Fibroblast of skin of back (primary cell): ENCODE data around the gene MAP3K2.

Experiments
- DNase-seq: peaks from one replicate; pipeline ENCODE4 v3.0.0-alpha.2; 2013

The MAP3K2 gene

DNA sequence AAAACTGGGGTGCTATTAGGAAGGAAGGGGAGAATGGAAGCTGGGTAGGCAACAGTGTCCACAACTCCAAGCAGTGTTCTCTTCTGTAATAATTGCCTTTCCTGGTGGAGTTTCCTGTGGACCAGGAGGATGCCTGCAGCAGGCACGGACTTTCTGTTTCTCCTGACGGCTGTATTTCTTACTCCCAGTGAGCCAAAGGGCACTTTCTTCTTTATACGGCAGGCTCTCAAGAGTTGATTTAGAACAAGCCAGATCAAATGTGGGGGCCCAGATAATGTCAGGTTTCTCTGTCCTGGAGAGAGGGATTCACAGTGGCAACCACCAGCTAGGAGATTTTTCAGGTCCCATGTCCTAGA, 17.5 kb upstream of the MAP3K2 start:
- no peak for DNase-seq

DNA sequence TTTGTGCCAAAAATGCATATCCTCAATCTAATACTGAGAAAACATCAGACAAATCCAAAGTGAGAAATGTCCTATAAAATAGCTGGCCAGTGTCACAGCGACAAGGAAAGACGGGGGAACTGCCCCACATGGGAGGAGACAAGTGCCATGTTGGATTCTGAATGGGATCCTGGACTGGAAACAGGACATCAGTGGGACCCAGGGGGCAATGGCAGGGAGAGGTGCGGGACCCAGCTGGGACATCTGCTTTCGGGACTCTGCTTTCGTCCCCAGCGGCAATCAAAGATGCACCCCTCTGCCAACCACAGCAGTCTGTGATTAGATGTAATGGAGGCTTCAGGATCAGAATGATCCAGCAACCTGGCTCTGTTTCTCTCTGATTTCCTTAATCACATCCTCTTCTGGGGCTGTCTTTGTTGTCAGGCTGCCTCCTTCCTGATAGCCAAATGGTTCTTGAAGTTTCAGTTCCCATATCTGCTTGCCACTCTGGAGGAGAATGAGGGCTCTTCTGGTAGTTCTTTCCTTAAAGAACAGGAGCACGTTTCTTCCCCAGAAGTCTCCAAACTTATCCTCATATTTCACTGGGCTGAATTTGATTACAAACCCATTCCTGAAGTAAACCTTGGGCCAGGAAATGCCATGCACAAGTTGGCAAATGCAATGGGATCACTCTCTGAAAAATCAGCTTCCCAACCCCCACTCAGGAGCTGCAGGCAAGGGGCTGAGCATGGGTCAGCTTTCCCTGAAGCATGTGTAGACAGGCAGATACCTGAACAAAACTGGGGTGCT, 16.9 kb upstream of the MAP3K2 start:
- no peak for DNase-seq

DNA sequence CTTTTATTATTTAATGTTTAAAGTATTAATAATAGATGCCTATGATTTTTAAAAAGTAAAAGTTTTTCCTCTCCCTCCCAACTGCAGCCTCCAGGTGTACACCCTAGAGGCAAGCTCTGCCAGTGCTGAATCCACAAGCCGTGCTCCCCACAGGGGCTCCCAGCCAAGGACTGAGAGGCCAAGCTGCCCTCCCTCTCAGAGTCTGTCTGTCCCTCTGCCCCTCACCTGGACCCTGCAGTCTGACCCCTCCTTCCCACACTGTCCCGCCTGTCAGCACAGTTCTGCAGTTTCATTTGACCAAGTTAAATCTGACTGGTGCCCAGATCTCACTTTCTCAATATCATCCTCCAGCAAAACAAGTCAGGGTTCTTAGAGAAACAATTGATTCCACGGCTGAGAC, 15.7 kb upstream of the MAP3K2 start:
- DNase-seq, result no peak

DNA sequence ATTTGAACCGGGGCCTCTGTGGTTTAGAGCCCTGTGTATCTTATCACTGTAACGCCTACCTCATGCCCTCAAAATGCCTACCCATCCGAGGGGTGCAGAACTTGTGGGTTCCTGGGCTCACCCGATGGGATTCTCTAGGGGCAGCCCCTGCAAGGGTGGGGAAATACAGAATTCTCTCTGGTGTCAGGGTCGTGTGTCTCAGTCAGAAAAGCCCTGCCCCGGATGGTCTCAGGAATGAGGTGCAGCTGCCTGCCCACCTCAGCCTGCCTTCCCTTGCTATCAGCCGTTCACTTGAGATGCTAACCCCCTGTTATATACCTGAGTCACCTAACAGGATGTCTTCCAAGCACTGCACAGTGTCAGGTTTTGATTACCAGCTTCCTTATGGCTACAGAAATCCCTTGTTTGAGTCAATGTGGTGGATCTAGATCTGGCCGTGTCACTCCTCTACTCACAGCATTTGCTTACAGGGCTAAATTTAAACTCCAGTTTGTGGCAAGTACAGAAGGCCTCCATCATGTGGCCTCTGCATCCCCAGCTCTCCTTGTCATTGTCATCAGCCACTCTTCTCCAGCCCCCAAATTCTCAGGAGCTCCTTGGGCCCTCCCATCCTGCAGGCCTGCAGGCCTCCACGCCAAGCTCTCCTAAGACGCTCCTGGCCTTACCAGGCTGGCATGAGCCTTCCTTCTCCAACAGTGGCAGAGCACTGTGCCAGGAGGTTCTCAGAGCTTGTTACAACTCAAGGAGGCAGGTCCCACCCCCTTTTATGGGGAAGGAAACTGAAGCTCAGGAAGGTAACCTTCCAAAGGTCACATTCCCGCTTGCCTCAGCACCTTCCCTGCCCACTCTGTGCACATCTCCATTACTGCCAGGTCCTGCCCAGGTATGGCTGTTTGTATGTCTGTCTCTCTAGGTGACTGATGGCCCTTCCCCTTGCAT, 14.3 kb upstream of the MAP3K2 start:
- no peak for DNase-seq

DNA sequence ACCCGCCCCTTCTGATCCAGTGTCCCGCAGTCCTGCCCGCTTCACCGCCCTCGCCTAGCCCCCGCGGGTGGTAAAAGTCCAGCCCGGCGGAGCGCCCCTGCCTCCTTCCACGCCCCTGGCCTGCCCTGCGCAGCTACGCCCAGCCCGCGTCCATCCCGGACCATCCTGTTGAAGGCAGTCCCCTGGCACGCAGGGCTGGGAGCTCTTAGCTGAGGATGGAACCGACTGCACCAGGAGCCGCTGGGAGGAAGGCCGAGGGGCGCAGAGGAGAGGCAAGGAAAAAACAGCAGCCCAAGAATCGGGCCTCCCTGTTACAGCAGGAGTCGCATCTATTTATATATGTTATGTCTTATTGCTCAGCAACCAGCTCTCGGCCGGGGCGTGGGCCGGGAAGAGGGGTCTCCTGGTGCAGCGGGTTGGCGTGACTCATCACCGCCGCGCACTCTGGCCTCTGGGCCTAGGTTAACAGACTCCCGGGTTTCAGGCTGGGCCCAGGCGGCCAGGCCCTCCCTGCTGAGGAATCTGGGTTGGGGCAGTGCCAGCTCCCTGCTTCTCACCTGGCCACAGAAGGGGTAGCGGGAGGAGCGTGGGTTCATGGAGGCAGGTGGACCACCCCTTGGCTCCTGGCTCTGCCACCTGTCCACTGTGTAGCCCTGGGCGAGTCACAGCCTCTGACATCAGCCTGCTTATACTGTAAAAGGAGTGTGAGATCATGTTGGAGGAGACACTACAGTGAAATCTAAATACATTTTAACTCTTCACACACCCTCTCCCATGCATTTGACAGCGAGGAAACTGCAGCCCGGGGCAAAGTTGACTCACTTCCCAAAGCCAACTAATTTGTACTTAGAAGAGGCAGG, 13.4 kb upstream of the MAP3K2 start:
- peak; percentile 62 for DNase-seq

DNA sequence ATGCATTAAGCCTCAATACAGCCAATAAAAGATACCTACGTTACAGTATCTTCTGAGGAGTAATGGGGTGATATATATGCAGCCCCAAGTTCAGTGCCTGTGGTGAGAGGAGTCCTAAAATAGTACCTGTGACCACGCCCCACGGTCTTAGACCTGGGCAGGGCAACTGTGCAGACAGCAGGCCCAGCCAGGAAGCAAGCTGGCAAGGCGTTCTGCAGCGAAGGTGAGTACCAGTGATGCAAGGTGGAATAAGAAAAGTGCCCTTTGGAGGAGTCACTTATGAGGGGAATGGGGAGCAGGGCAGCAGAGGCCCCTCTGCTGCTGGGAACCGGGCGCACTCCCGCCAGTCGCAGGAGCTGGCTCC, 12.7 kb upstream of the MAP3K2 start:
- no peak for DNase-seq

DNA sequence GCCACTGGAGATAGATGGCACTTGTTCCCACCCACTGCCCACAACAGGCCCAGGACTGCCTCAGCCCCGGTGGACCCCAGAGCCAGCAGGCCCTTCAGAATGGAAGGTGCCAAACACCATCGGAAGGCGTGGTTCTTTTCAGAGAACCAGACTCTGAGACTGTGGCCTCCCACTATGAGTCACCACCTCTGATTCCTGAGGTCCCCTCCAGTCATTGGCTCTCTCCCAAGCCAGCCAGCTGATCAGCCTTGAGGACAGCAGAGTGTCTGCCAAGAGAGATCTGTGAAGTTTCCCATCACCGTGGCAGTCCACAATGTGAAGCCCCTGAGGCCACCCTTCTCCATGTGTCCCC, 10.4 kb upstream of the MAP3K2 start:
- peak; percentile 97 for DNase-seq

DNA sequence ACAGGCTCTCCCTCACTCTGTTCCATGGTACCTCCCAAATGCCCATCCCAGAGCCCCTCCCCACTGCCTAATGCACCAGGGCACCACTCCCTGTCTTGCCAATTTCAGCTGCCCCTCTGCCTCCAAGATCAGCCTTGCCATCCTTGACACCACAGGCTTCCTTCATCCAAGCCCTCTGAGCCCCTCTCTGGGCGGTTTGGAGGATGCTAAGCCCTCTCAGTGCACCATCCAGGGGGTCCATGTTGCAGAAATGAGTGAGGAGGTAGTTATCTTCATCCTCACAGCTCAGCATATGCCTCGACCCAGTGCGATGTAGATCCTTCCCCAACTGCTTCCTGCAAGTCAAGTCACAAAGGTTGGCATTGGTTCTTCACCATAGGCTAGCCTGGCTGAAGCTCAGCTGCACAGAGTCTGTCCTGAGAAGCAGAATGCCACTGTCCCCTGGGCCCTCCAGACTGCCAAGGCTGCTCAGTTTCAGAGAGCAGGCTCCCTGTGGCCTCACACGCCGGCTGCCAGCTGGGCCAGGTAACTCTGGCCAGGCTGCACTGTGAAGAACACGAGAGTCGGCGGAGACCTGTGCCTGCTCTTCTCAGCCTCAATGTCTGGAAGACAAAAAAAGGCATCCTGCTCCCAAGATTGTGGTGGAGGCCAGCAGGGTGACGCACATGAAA, 9.9 kb upstream of the MAP3K2 start:
- DNase-seq, result no peak

DNA sequence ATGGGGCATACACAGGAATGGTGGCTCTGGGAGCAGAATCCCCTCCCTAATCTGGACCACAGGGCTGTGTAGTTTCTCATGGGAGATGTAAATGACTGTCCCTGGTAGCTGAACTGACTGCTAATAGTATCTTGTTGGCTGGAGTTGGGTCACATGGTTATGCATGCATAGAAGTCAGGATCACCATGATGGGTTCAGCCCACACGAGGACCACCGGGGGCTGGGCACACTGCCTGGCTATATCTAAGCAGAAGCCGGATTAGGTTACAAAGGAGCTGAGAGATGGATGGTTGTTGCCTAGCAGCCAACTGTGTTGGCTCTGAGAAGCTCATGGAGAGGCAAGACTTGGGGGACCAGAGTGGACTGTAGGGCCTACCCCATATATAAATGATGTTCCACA, 6.7 kb upstream of the MAP3K2 start:
- no peak for DNase-seq

DNA sequence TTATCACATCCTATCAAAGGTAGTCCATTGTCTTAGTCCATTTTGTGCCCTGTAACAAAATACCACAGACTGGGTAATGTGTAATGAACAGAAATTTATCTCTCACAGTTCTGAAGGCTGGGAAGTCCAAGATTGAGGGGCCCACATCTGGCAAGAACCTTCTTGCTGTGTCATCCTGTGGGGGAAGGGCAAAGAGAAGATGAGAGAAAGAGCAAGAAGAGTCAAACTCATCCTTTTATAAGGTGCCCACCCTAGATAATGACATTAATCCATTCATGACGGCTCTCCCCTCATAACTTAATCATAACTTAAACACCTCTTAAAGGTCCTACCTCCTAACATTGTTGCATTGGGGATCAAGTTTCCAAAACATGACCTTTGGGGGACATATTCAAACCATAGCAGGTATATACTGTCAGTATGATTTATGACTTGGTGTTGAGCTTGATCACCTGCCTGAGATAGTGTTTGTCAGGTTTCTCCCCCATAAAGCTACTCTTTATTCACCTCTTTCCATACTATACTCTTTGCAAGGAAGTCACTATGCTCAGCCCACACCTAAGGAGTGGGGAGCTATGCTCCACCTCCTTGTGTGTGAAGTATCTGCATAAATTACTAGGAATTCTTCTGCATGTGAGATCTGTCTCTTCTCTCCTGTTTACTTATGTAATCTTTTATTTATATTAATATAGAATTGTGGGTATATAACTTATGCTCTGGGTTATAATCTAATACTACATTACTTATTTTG, 5.2 kb upstream of the MAP3K2 start:
- DNase-seq, result no peak

DNA sequence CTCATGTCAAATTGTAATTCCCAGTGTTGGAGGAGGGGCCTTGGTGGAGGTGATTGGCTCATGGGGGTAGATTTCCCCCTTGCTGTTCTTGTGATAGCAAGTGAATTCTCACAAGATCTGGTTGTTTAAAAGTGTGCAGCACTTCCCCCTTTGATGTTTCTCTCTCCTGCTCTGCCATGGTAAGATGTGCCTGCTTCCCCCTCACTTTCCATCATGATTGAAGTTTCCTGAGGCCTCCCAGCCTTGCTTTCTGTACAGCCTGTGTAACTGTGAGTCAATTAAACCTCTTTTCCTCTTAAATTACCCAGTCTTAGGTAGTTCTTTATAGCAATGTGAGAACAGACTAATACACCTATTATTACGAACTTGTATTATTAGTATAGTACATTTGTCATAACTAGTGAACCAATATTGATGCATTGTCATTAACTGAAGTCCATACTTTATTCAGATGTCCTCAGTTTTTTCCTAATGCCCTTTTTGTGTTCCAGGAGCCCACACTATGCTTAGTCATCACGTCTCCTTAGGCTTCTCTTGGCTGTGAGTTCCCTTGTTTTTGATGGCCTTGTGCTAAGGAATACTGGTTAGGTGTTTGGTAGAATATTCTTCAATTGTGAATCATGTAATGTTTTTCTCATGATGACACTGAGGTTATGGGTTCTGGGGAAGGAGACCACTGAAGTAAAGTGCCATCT, 4.5 kb upstream of the MAP3K2 start:
- DNase-seq, result no peak

DNA sequence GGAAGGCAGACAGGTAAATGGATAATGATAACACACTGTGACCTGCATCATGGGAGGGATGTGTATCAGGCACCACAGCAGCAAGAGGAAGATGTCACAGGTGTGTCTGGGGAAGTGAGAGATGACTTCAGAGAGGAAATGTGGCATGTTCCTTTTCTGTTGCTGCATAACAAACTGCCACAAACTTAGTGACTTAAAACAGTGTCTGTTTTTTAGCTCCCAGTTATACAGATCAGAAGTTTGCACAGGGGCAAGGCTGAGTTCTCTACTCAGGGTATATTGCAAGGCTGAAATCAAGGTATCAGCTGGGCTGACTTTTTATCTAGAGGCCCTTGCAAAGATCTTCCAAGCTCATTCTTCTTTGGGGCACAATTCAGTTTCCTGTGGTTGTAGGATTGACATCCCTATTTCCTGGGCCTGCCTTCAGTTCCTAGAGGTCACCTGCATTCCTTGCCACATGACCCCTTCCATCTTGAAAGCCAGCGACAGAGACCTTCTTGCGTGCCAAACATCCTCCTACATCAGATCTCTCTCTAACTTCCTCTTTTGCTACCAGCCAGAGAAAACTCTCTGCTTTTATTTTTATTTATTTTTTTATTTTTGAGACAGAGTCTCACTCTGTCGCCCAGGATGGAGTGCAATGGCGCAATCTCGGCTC, 2.1 kb upstream of the MAP3K2 start:
- no peak for DNase-seq

DNA sequence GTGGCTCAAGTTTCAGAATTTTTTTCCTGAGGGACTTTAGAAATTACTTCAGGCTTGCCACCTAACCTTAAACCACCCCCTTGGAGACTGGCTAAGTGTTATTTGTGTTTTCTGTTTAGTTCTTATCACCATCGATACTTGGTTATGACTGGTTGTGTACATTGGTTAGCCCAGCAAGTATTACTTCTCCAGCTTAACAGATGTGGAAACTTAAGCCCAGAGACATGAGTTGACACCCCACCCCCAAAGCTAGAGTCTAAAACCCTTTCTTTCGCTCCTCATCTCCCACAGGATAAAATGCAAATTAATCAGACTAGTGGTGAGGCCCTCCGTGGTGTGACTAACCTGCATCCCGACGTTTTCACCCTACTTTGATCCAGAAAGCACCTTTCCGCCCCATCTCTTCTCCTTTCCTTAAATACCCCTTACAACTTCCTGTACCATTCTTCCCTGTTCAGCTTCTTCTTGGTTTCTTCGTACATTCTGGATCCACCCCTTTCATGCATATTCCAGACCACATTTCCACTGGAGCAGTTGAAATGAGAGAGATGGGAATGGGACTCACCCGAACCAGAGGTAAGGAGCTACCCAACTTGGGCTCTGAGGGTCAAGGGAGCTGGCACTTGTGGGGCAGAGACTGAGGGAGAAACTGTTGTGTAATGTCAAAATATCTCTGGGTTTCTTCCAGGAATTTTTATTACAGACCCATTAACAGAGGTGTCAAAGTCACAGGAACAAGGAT, 819 bp upstream of the MAP3K2 start:
- no peak for DNase-seq

DNA sequence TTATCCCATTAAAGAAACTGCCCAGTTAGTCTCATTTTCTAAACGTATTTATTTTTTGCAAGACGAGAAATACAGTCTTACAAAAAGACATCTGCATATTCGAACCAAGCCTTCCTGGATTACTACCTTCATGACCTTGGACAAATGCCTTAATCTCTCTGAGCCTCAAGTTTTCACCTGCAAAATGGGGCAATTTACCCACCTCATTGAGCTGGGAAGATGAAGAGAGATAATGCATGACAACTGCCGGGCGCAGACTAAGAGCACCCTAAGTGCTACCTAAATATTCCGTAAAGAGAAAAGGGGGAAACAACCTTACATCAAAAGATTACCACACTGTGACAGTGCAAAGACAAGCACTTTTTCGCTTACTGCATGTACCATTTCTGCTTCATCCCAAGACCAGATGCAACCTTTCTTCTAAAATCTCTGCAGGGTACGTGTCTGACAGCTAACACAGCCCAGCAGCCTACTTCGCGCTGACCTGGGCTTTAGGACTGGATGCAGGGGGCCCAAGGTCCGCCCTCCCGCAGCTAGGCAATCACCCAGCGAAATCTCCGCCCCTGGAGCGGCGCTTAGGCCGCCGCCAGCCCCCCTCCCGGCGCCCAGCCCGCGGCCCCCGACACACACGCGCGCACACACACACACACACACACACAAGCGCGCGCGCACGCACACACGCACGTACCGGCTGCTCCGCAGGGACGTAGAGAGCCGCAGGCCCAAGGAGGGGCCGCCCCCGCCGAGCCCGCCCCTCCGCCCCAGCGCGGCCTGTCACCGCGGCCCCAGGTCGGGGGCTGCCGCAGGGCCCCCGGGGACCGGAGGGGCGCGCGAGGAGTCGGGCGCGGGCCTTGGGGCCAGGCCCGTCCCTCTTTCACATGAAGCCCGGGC, 766 bp downstream of the MAP3K2 start:
- DNase-seq, result peak; percentile 88

DNA sequence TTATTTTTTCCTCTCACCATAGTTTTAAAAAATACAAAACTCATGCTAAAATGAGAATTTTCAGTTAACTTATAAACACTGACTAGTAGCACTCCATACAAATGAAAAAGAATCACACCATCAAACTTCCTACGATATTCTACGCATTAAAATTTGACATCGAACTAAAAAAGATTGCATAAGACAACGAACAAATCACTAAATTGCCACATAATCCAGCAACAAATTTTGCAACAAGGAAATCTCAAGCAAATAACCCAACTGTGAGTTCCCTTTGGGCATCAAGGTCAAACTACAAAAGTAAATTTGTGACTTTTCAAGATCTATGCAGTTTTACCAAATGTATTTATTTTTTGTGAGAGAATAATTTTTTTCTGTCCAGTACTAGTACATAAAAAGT, 1.5 kb downstream of the MAP3K2 start:
- no peak for DNase-seq

DNA sequence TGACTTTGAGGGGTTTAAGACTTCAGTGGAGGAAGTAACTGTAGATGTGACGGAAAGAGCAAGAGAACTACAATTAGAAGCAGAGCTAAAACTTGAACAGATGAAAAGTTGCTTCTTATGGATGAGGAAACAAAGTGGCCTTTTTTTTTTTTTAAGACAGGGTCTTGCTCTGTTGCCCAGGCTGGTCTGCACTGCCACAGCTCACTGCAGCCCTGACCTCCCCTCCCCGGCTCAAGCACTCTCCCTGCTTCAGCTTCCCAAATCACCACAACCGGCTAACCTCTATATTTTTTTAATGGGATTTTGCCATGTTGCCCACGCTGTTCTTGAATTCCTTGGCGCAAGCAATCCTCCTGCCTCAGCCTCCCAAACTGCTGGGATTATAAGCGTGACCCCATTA, 3.2 kb downstream of the MAP3K2 start:
- no peak for DNase-seq

DNA sequence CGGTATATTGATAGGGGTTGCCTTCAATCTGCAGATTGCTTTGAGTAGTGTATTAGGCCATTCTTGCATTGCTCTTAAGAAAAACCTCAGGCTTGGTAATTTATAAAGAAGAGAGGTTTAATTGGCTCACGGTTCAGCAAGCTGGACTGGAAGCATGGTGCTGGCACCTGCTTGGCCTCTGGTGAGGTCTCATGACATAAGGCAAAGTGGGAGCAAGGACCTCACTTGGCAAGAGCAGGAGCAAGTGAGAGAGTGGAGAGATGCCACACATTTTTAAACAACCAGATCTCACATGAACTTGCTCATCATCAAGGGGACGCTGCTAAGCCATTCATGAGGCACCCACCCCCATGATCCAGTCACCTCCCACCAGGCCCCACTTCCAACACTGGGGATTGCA, 4.9 kb downstream of the MAP3K2 start:
- DNase-seq, result no peak

DNA sequence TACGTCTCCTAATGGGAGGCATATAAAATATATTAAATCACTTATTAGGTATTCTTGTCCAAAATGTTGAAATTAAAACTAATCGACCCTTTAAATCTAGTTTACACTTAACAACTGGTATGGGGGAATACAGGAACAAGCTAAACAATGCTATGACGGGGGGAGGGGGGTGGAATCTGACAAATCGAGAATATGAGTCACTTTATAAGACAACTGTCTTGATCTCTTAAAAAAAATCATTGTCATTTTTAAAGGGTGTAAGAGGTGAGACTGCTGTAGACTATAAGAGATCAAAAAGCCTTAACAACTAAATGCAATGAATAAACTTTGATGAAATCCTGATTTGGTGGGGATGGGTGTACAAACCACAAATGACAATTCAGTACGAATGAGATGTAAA, 6.0 kb downstream of the MAP3K2 start:
- no peak for DNase-seq
